ENCODE data around the gene CUL3.
"Not testable (repeated sequence)": the region's sequence is repeated elsewhere in the genome, so short reads cannot be mapped to it uniquely, and the experiment has no call there.

CUL3 gene

GRCh38 chr2:224583033-224583432 is 2.1 kb downstream of the CUL3 start:
- H3K27me3 ChIP-seq (ENCODE audit: control insufficient read depth in 1 of 2, insufficient read depth in 2 of 2, low read length in 2 of 2); H3K36me3 ChIP-seq (ENCODE audit: control insufficient read depth in 1 of 2, insufficient read depth in 2 of 2, low read length in 2 of 2); H3K9ac ChIP-seq (ENCODE audit: low read depth in 1 of 2, low read length in 2 of 2); H3K27ac ChIP-seq (ENCODE audit: low read depth, low read length); H3K9me3 ChIP-seq (ENCODE audit: control insufficient read depth in 1 of 2, low read length in 2 of 2): not testable (repeated sequence)
- peak overlapping the region; percentile 79 to 95 for H3K4me3 ChIP-seq (ENCODE audit: low read depth in 1 of 2, low read length in 2 of 2)
- peaks cover 27 to 40% of the 10 kb centered on the region in 2 donors for H3K4me1 ChIP-seq (ENCODE audit: control insufficient read depth in 1 of 2, insufficient read depth in 2 of 2, low read length in 2 of 2)

GRCh38 chr2:224580248-224580647 is 4.9 kb downstream of the CUL3 start:
- Histone ChIP-seq H3K9ac (ENCODE audit: low read depth in 1 of 2, low read length in 2 of 2) (no peak overlapping the region), H3K36me3 (ENCODE audit: control insufficient read depth in 1 of 2, insufficient read depth in 2 of 2, low read length in 2 of 2) (no peaks in the 10 kb centered on the region), H3K4me3 (ENCODE audit: low read depth in 1 of 2, low read length in 2 of 2) (no peak overlapping the region), H3K4me1 (ENCODE audit: control insufficient read depth in 1 of 2, insufficient read depth in 2 of 2, low read length in 2 of 2) (peaks cover 34 to 57% of the 10 kb centered on the region in 2 donors), H3K27me3 (ENCODE audit: control insufficient read depth in 1 of 2, insufficient read depth in 2 of 2, low read length in 2 of 2) (no peaks in the 10 kb centered on the region), H3K27ac (ENCODE audit: low read depth, low read length) (no peak overlapping the region), H3K9me3 (ENCODE audit: control insufficient read depth in 1 of 2, low read length in 2 of 2) (no peaks in the 10 kb centered on the region)

- no peak overlapping the region for H3K4me3 ChIP-seq (ENCODE audit: low read depth in 1 of 2, low read length in 2 of 2)
- H3K36me3 ChIP-seq (ENCODE audit: control insufficient read depth in 1 of 2, insufficient read depth in 2 of 2, low read length in 2 of 2), result no peaks in the 10 kb centered on the region
- peaks cover 39 to 65% of the 10 kb centered on the region in 2 donors for H3K4me1 ChIP-seq (ENCODE audit: control insufficient read depth in 1 of 2, insufficient read depth in 2 of 2, low read length in 2 of 2)
- H3K27ac ChIP-seq (ENCODE audit: low read depth, low read length), result no peak overlapping the region
- no peaks in the 10 kb centered on the region for H3K27me3 ChIP-seq (ENCODE audit: control insufficient read depth in 1 of 2, insufficient read depth in 2 of 2, low read length in 2 of 2)
- no peak overlapping the region for H3K9ac ChIP-seq (ENCODE audit: low read depth in 1 of 2, low read length in 2 of 2)
- H3K9me3 ChIP-seq (ENCODE audit: control insufficient read depth in 1 of 2, low read length in 2 of 2), result no peaks in the 10 kb centered on the region
These were observed 5.8 kb downstream of the CUL3 start for GRCh38 chr2:224579411-224579810.

- no peaks in the 10 kb centered on the region for H3K27me3 ChIP-seq (ENCODE audit: control insufficient read depth in 1 of 2, insufficient read depth in 2 of 2, low read length in 2 of 2)
- H3K9ac ChIP-seq (ENCODE audit: low read depth in 1 of 2, low read length in 2 of 2), result no peak overlapping the region
- H3K27ac ChIP-seq (ENCODE audit: low read depth, low read length), result no peak overlapping the region
- no peak overlapping the region for H3K4me3 ChIP-seq (ENCODE audit: low read depth in 1 of 2, low read length in 2 of 2)
- no peaks in the 10 kb centered on the region for H3K36me3 ChIP-seq (ENCODE audit: control insufficient read depth in 1 of 2, insufficient read depth in 2 of 2, low read length in 2 of 2)
- peaks cover 30 to 65% of the 10 kb centered on the region in 2 donors for H3K4me1 ChIP-seq (ENCODE audit: control insufficient read depth in 1 of 2, insufficient read depth in 2 of 2, low read length in 2 of 2)
- no peaks in the 10 kb centered on the region for H3K9me3 ChIP-seq (ENCODE audit: control insufficient read depth in 1 of 2, low read length in 2 of 2)
These were observed 7.6 kb downstream of the CUL3 start for GRCh38 chr2:224577541-224577940.

GRCh38 chr2:224576088-224576715 is 9.0 kb downstream of the CUL3 start:
- Histone ChIP-seq H3K27me3 (ENCODE audit: control insufficient read depth in 1 of 2, insufficient read depth in 2 of 2, low read length in 2 of 2) (no peaks in the 10 kb centered on the region), H3K9ac (ENCODE audit: low read depth in 1 of 2, low read length in 2 of 2) (no peak overlapping the region), H3K4me1 (ENCODE audit: control insufficient read depth in 1 of 2, insufficient read depth in 2 of 2, low read length in 2 of 2) (peaks cover 28 to 58% of the 10 kb centered on the region in 2 donors), H3K9me3 (ENCODE audit: control insufficient read depth in 1 of 2, low read length in 2 of 2) (no peaks in the 10 kb centered on the region), H3K36me3 (ENCODE audit: control insufficient read depth in 1 of 2, insufficient read depth in 2 of 2, low read length in 2 of 2) (no peaks in the 10 kb centered on the region), H3K4me3 (ENCODE audit: low read depth in 1 of 2, low read length in 2 of 2) (no peak overlapping the region), H3K27ac (ENCODE audit: low read depth, low read length) (no peak overlapping the region)

- Histone ChIP-seq H3K27me3 (ENCODE audit: control insufficient read depth in 1 of 2, insufficient read depth in 2 of 2, low read length in 2 of 2) (no peaks in the 10 kb centered on the region), H3K27ac (ENCODE audit: low read depth, low read length) (no peak overlapping the region), H3K9ac (ENCODE audit: low read depth in 1 of 2, low read length in 2 of 2) (no peak overlapping the region), H3K4me3 (ENCODE audit: low read depth in 1 of 2, low read length in 2 of 2) (no peak overlapping the region), H3K9me3 (ENCODE audit: control insufficient read depth in 1 of 2, low read length in 2 of 2) (no peaks in the 10 kb centered on the region), H3K4me1 (ENCODE audit: control insufficient read depth in 1 of 2, insufficient read depth in 2 of 2, low read length in 2 of 2) (peaks cover 26 to 63% of the 10 kb centered on the region in 2 donors), H3K36me3 (ENCODE audit: control insufficient read depth in 1 of 2, insufficient read depth in 2 of 2, low read length in 2 of 2) (no peaks in the 10 kb centered on the region)
These were observed 10.6 kb downstream of the CUL3 start for GRCh38 chr2:224574423-224575084.

GRCh38 chr2:224573724-224574123 is 11.4 kb downstream of the CUL3 start:
- Histone ChIP-seq H3K4me1 (ENCODE audit: control insufficient read depth in 1 of 2, insufficient read depth in 2 of 2, low read length in 2 of 2) (peaks cover 24 to 59% of the 10 kb centered on the region in 2 donors), H3K27me3 (ENCODE audit: control insufficient read depth in 1 of 2, insufficient read depth in 2 of 2, low read length in 2 of 2) (no peaks in the 10 kb centered on the region), H3K9ac (ENCODE audit: low read depth in 1 of 2, low read length in 2 of 2) (no peak overlapping the region), H3K4me3 (ENCODE audit: low read depth in 1 of 2, low read length in 2 of 2) (no peak overlapping the region), H3K27ac (ENCODE audit: low read depth, low read length) (no peak overlapping the region), H3K9me3 (ENCODE audit: control insufficient read depth in 1 of 2, low read length in 2 of 2) (no peaks in the 10 kb centered on the region), H3K36me3 (ENCODE audit: control insufficient read depth in 1 of 2, insufficient read depth in 2 of 2, low read length in 2 of 2) (no peaks in the 10 kb centered on the region)

GRCh38 chr2:224572338-224572737 is 12.8 kb downstream of the CUL3 start:
- Histone ChIP-seq H3K36me3 (ENCODE audit: control insufficient read depth in 1 of 2, insufficient read depth in 2 of 2, low read length in 2 of 2) (no peaks in the 10 kb centered on the region), H3K9me3 (ENCODE audit: control insufficient read depth in 1 of 2, low read length in 2 of 2) (no peaks in the 10 kb centered on the region), H3K4me3 (ENCODE audit: low read depth in 1 of 2, low read length in 2 of 2) (no peak overlapping the region), H3K27ac (ENCODE audit: low read depth, low read length) (no peak overlapping the region), H3K9ac (ENCODE audit: low read depth in 1 of 2, low read length in 2 of 2) (no peak overlapping the region), H3K4me1 (ENCODE audit: control insufficient read depth in 1 of 2, insufficient read depth in 2 of 2, low read length in 2 of 2) (peaks cover 22 to 58% of the 10 kb centered on the region in 2 donors), H3K27me3 (ENCODE audit: control insufficient read depth in 1 of 2, insufficient read depth in 2 of 2, low read length in 2 of 2) (no peaks in the 10 kb centered on the region)

- Histone ChIP-seq H3K36me3 (ENCODE audit: control insufficient read depth in 1 of 2, insufficient read depth in 2 of 2, low read length in 2 of 2) (peaks cover 0 to 4% of the 10 kb centered on the region in 2 donors), H3K27ac (ENCODE audit: low read depth, low read length) (no peak overlapping the region), H3K9me3 (ENCODE audit: control insufficient read depth in 1 of 2, low read length in 2 of 2) (no peaks in the 10 kb centered on the region), H3K9ac (ENCODE audit: low read depth in 1 of 2, low read length in 2 of 2) (no peak overlapping the region), H3K27me3 (ENCODE audit: control insufficient read depth in 1 of 2, insufficient read depth in 2 of 2, low read length in 2 of 2) (no peaks in the 10 kb centered on the region), H3K4me3 (ENCODE audit: low read depth in 1 of 2, low read length in 2 of 2) (no peak overlapping the region), H3K4me1 (ENCODE audit: control insufficient read depth in 1 of 2, insufficient read depth in 2 of 2, low read length in 2 of 2) (peaks cover 11 to 43% of the 10 kb centered on the region in 2 donors)
These were observed 14.7 kb downstream of the CUL3 start for GRCh38 chr2:224570328-224570993.

- H3K9me3 ChIP-seq (ENCODE audit: control insufficient read depth in 1 of 2, low read length in 2 of 2), result no peaks in the 10 kb centered on the region
- no peak overlapping the region for H3K27ac ChIP-seq (ENCODE audit: low read depth, low read length)
- H3K9ac ChIP-seq (ENCODE audit: low read depth in 1 of 2, low read length in 2 of 2), result no peak overlapping the region
- H3K4me1 ChIP-seq (ENCODE audit: control insufficient read depth in 1 of 2, insufficient read depth in 2 of 2, low read length in 2 of 2), result peaks cover 3 to 35% of the 10 kb centered on the region in 2 donors
- no peak overlapping the region for H3K4me3 ChIP-seq (ENCODE audit: low read depth in 1 of 2, low read length in 2 of 2)
- no peaks in the 10 kb centered on the region for H3K27me3 ChIP-seq (ENCODE audit: control insufficient read depth in 1 of 2, insufficient read depth in 2 of 2, low read length in 2 of 2)
- peaks cover 0 to 4% of the 10 kb centered on the region in 2 donors for H3K36me3 ChIP-seq (ENCODE audit: control insufficient read depth in 1 of 2, insufficient read depth in 2 of 2, low read length in 2 of 2)
These were observed 15.5 kb downstream of the CUL3 start for GRCh38 chr2:224569654-224570053.

All from duodenal mucosa (tissue), 2 donors.